SJCRH30 (cell line): ENCODE data around the gene TMEM240. TPM values are rescaled to one million over a fixed set of nuclear protein-coding genes. Genes with fewer than 3 reads are reported as not detected.
A peak's percentile ranks its signal among the peaks of the same experiment; 100 is the strongest.
"Not testable (repeated sequence)": the region's sequence is repeated elsewhere in the genome, so short reads cannot be mapped to it uniquely, and the experiment has no call there.

Source experiments
- DNase-seq, 2 experiments: peaks; one replicate each; pipeline ENCODE4 v3.0.0-alpha.2; 2015 to 2020
- H3K27ac ChIP-seq: fragments of 250-450 bp; sonication (Bioruptor Pico); 2 replicates; pipeline ENCODE4 v1.5.1; 2020; ENCODE audit warnings: mild to moderate bottlenecking, moderate library complexity
- H3K27me3 ChIP-seq: fragments of 250-450 bp; sonication (Bioruptor Pico); 2 replicates; pipeline ENCODE4 v1.5.1; 2020; ENCODE audit warnings: mild to moderate bottlenecking, moderate library complexity
- H3K36me3 ChIP-seq: fragments of 250-450 bp; sonication (Bioruptor Pico); 2 replicates; pipeline ENCODE4 v1.5.1; 2020; ENCODE audit warnings: mild to moderate bottlenecking, moderate library complexity
- H3K4me1 ChIP-seq: fragments of 250-450 bp; sonication (Bioruptor Pico); 2 replicates; pipeline ENCODE4 v1.5.1; 2020; ENCODE audit warnings: mild to moderate bottlenecking, moderate library complexity
- H3K4me3 ChIP-seq: fragments of 250-450 bp; sonication (Bioruptor Pico); 2 replicates; pipeline ENCODE4 v1.5.1; 2020; ENCODE audit warnings: mild to moderate bottlenecking, moderate library complexity
- H3K9me3 ChIP-seq: fragments of 250-450 bp; sonication (Bioruptor Pico); replicated peaks from 2 replicates; pipeline ENCODE4 v1.5.1; 2020; ENCODE audit warnings: mild to moderate bottlenecking, moderate library complexity
- total RNA-seq: library from RNA; depleted of rRNA; stranded (reverse); fragments of >200 nt; shearing (Covaris generic); gene quantifications from 2 replicates; pipeline ENCODE4 v1.2.3, GENCODE V29; 2014

The TMEM240 gene
- total RNA-seq, 1 experiment from 2014 or later, result 1.5 TPM

DNA sequence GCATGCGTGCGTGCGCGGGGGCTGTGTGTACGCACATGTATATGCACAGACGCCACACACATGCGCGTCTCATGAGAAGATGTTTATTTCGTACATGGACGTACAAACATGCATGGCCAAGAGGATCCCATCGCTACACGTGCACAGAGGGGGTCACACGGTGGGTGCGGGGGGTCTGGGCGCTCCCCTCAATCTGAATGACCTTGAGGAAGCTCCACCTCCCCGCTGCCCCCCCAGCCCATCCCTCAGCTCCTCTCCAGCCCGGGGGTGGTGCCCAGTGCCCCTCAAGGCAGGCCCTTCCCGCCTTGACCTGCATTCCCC lies 1.5 kb downstream of the TMEM240 start:
- H3K27ac ChIP-seq, result no peak overlapping the region
- H3K4me1 ChIP-seq, result no peaks in the 10 kb centered on the region
- H3K36me3 ChIP-seq, result peaks cover 48% of the 10 kb centered on the region
- no peaks in the 10 kb centered on the region; the same call in 1 of the 2 replicates for H3K9me3 ChIP-seq
- H3K4me3 ChIP-seq, result no peak overlapping the region
- no peaks in the 10 kb centered on the region for H3K27me3 ChIP-seq
- DNase-seq, result no peak

DNA sequence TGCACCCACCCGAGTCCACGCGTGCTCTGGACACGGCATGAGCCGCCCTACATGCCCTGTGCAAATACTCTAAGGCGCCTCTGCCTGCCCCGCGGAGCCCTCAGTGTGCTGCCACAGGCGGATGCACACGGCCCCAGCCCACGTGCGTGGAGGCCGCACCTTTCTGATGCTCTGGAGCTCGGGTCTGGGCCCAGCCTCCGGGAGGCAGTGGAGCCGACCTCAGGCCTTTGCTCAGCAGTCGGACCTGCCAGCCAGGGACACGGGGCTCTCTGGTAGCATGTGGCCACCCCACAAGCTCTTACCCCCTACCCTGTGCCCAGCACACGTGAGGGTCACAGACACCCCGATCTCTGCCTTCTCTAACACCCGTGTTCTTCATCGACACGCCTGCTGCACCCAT lies 2.1 kb downstream of the TMEM240 start:
- Histone ChIP-seq H3K4me1 (no peaks in the 10 kb centered on the region), H3K9me3 (no peaks in the 10 kb centered on the region; the same call in 1 of the 2 replicates), H3K27me3 (no peaks in the 10 kb centered on the region), H3K36me3 (peaks cover 44% of the 10 kb centered on the region), H3K27ac (no peak overlapping the region), H3K4me3 (no peak overlapping the region)
- DNase-seq, result no peak

DNA sequence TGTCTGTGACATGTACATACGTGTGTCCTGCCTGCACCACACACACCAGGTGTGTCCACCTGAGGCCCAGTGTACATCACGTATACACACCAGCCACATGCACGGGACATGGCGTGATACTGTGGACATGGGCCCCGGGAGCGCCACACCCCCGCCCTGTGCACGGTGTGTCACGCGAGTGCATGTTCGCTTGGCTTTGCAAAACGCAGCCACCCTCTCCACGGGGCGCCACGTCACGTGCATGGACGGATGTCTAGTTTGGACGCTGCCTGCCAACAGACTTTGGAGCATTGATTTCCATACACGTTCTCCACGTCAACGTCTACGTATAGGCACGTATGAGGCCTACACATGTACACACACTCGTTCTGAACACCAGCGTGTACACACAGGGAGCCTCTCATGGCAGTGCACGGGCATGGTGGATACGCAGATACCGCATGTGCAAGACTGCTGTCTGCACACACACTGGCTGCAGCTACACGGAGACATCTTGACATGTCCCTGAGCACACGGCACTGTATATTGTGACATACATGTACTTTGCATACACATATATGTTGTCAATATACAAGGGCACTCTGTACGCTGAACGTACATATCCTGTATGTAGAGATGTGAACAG lies 2.7 kb downstream of the TMEM240 start:
- Histone ChIP-seq H3K36me3 (peaks cover 42% of the 10 kb centered on the region), H3K4me3 (no peak overlapping the region), H3K9me3 (no peaks in the 10 kb centered on the region; the same call in 1 of the 2 replicates), H3K27me3 (no peaks in the 10 kb centered on the region), H3K27ac (no peak overlapping the region), H3K4me1 (no peaks in the 10 kb centered on the region)
- no peak for DNase-seq

GRCh38 chr1:1536938-1537546 lies 3.4 kb downstream of the TMEM240 start:
- no peaks in the 10 kb centered on the region for H3K4me1 ChIP-seq
- no peak overlapping the region for H3K27ac ChIP-seq
- H3K27me3 ChIP-seq, result no peaks in the 10 kb centered on the region
- H3K9me3 ChIP-seq, result peaks cover 4% of the 10 kb centered on the region
- no peak overlapping the region for H3K4me3 ChIP-seq
- no peak for DNase-seq
- H3K36me3 ChIP-seq, result peaks cover 39% of the 10 kb centered on the region

GRCh38 chr1:1536019-1536937 lies 4.1 kb downstream of the TMEM240 start:
- no peak overlapping the region for H3K27ac ChIP-seq
- no peak overlapping the region for H3K4me3 ChIP-seq
- DNase-seq, result no peak
- no peaks in the 10 kb centered on the region for H3K4me1 ChIP-seq
- peaks cover 8% of the 10 kb centered on the region for H3K9me3 ChIP-seq
- peaks cover 36% of the 10 kb centered on the region for H3K36me3 ChIP-seq
- H3K27me3 ChIP-seq, result no peaks in the 10 kb centered on the region

- H3K4me1 ChIP-seq, result no peaks in the 10 kb centered on the region
- H3K4me3 ChIP-seq, result no peak overlapping the region
- peaks cover 8% of the 10 kb centered on the region for H3K9me3 ChIP-seq
- no peak for DNase-seq
- H3K27me3 ChIP-seq, result no peaks in the 10 kb centered on the region
- no peak overlapping the region for H3K27ac ChIP-seq
- H3K36me3 ChIP-seq, result peaks cover 36% of the 10 kb centered on the region
Measured at GRCh38 chr1:1535201-1536018, 5.0 kb downstream of the TMEM240 start.

DNA sequence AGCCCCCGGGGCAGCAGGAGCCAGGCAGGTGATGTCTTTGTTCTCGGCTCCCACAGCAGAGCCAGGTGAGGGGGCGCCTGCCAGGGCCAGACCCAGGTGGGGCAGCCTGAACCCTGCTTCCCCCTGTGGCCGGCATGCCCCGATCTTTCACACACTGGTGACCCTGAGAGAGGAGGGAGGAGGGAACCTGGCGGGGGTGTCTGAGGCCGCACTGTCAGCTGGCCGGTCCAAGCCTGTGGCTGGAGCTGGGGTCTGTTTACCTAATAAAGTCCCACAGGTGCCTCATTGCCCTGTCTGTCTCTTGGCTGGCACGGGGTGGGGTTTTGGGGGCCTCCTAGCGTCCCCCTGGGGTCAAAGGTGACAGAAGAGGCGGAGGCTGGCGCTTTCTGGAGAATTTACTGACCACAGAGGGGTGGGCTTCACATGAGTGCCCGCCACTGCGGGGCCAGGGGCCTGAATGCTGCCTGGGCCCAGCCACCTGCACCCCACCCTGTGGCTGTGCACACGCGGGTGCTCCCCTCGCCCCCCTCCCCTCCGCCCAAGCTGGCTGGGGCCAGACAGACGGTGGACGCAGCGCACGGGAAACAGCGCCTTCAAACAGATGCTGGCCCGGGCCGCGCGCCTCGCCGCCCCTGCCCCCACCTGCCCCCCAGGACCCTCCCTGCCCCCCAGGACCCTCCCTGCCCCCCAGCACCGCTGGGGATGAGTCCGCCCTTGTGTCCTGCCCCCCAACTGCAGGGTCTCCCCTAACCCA lies 5.8 kb downstream of the TMEM240 start:
- H3K27ac ChIP-seq, result no peak overlapping the region
- peaks cover 45% of the 10 kb centered on the region for H3K36me3 ChIP-seq
- peaks cover 12% of the 10 kb centered on the region for H3K9me3 ChIP-seq
- peak in 1 of 2 experiments; percentile 14 for DNase-seq
- H3K4me3 ChIP-seq, result no peak overlapping the region
- no peaks in the 10 kb centered on the region for H3K27me3 ChIP-seq
- H3K4me1 ChIP-seq, result no peaks in the 10 kb centered on the region

GRCh38 chr1:1533894-1534291 lies 6.5 kb downstream of the TMEM240 start:
- H3K36me3 ChIP-seq, result peaks cover 52% of the 10 kb centered on the region
- peak in 1 of 2 experiments; percentile 7 for DNase-seq
- not testable (repeated sequence) for H3K4me3 ChIP-seq, H3K27me3 ChIP-seq, H3K4me1 ChIP-seq, H3K27ac ChIP-seq
- H3K9me3 ChIP-seq, result peaks cover 12% of the 10 kb centered on the region

DNA sequence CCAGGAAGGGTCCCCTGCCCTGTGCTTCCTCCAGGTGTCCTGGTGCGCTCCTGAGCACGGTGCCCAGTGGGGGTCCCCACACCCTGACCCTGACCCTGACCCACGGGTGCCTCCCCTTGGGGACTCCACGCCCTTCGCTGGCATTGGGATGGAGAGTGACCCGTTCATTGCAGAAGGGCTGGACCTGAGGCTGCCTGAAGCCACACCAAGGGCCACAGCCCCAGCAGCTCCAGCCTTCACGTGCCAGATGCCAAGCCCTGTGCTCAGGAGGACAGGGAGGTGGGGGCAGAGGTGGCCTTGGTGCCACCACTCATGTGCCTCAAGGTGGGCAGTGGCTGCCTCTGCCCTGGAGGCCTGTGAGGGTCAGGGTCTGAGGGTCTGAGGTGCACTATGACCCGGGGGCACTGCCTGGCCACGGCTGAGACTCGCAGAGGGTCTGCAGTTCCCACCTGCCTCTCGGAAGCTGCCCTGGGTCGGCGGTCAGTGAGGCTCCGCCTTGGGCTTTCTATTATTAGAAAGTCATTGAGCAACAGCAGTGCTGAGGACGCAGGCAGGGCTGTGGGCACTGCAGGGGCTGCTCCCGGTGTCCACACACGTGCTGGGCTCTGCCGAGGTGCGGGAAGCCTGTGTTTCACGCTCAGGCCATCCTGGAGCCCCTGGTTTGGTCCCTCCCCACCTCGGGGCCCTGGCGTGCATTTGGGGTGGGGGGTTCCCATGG lies 7.1 kb downstream of the TMEM240 start:
- not testable (repeated sequence) for DNase-seq, H3K4me1 ChIP-seq, H3K27me3 ChIP-seq, H3K27ac ChIP-seq, H3K4me3 ChIP-seq
- peaks cover 57% of the 10 kb centered on the region for H3K36me3 ChIP-seq
- peaks cover 12% of the 10 kb centered on the region for H3K9me3 ChIP-seq

- no peaks in the 10 kb centered on the region for H3K4me1 ChIP-seq
- H3K36me3 ChIP-seq, result peaks cover 60% of the 10 kb centered on the region
- H3K27me3 ChIP-seq, result no peaks in the 10 kb centered on the region
- no peak overlapping the region for H3K4me3 ChIP-seq
- peak in 1 of 2 experiments; percentile 13 for DNase-seq
- H3K9me3 ChIP-seq, result peaks cover 12% of the 10 kb centered on the region
- no peak overlapping the region for H3K27ac ChIP-seq
Measured at GRCh38 chr1:1531947-1532346, 8.5 kb downstream of the TMEM240 start.

- Histone ChIP-seq H3K9me3 (peaks cover 12% of the 10 kb centered on the region), H3K4me1 (no peaks in the 10 kb centered on the region), H3K36me3 (peaks cover 67% of the 10 kb centered on the region), H3K27me3 (no peaks in the 10 kb centered on the region), H3K4me3 (no peak overlapping the region), H3K27ac (no peak overlapping the region)
- DNase-seq, result no peak
Measured at GRCh38 chr1:1529936-1530335, 10.5 kb downstream of the TMEM240 start.

DNA sequence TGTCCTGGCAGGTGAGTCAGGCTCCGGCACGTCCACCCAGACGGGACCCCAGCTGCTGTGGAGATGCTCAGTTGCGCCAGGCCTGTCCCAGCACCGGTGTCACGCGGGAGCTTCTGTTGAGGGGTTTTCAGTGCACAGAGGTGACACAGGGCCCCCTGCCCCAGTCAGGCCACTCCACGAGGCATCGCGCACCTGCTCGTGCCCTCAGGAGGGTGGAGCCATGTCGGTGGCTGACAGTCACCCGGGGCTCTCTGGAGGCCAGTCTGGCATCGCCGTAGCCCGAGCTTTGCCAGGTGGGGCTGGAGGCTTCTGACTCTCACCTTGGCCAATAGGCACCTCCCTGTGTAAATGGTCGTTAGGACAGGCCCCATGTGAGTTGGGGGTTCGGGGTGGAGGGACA lies 11.1 kb downstream of the TMEM240 start:
- Histone ChIP-seq H3K27me3 (no peaks in the 10 kb centered on the region), H3K27ac (no peak overlapping the region), H3K4me1 (no peaks in the 10 kb centered on the region), H3K36me3 (peaks cover 63% of the 10 kb centered on the region), H3K4me3 (no peak overlapping the region), H3K9me3 (peaks cover 12% of the 10 kb centered on the region)
- DNase-seq, result no peak
